Glutamatergic neuron (in vitro differentiated cells): ENCODE measurements around the gene WDR19. TPM values are rescaled to one million over a fixed set of nuclear protein-coding genes. Genes with fewer than 3 reads are reported as not detected.

Source experiments
- DNase-seq: peaks from one replicate; pipeline ENCODE4 v3.0.0; 2022
- H3K27ac Mint-ChIP-seq: one replicate; pipeline ENCODE4 v1.8.0; 2020; ENCODE audit warnings: mild to moderate bottlenecking, mixed read lengths, inconsistent platforms; ENCODE audit not compliant: unreplicated experiment
- H3K27me3 Mint-ChIP-seq: one replicate; pipeline ENCODE4 v1.8.0; 2020; ENCODE audit warnings: mild to moderate bottlenecking, moderate library complexity, mixed read lengths, inconsistent platforms; ENCODE audit not compliant: unreplicated experiment
- H3K36me3 Mint-ChIP-seq: one replicate; pipeline ENCODE4 v1.8.0; 2020; ENCODE audit warnings: mild to moderate bottlenecking, mixed read lengths, inconsistent platforms; ENCODE audit not compliant: unreplicated experiment
- H3K4me1 Mint-ChIP-seq: one replicate; pipeline ENCODE4 v1.8.0; 2020; ENCODE audit warnings: mild to moderate bottlenecking, low read depth, mixed read lengths, inconsistent platforms; ENCODE audit not compliant: unreplicated experiment
- H3K4me3 Mint-ChIP-seq: one replicate; pipeline ENCODE4 v1.8.0; 2020; ENCODE audit warnings: mild to moderate bottlenecking, mixed read lengths, inconsistent platforms; ENCODE audit not compliant: unreplicated experiment
- H3K9me3 Mint-ChIP-seq: one replicate; pipeline ENCODE4 v1.8.0; 2020; ENCODE audit warnings: mild to moderate bottlenecking, moderate library complexity, mixed read lengths, inconsistent platforms; ENCODE audit not compliant: unreplicated experiment
- total RNA-seq: library from RNA; stranded (reverse); fragmentation: NEBNext Ultra II Directional; extraction: Animal tissue kit (Norgen Biotek cat#: 25700); gene quantifications from one replicate; pipeline ENCODE4 v1.2.1, GENCODE V29; 2021; ENCODE audit not compliant: unreplicated experiment
- TF ChIP-seq, protein P1 (sequence below): fragments of 200-600 bp; sonication (generic); IDR thresholded peaks from one replicate; pipeline ENCODE4 v1.5.0; 2021; ENCODE audit not compliant: partially characterized antibody, unreplicated experiment

The WDR19 gene
- total RNA-seq, 1 donor from 2014 or later, result 48.6 TPM

DNA sequence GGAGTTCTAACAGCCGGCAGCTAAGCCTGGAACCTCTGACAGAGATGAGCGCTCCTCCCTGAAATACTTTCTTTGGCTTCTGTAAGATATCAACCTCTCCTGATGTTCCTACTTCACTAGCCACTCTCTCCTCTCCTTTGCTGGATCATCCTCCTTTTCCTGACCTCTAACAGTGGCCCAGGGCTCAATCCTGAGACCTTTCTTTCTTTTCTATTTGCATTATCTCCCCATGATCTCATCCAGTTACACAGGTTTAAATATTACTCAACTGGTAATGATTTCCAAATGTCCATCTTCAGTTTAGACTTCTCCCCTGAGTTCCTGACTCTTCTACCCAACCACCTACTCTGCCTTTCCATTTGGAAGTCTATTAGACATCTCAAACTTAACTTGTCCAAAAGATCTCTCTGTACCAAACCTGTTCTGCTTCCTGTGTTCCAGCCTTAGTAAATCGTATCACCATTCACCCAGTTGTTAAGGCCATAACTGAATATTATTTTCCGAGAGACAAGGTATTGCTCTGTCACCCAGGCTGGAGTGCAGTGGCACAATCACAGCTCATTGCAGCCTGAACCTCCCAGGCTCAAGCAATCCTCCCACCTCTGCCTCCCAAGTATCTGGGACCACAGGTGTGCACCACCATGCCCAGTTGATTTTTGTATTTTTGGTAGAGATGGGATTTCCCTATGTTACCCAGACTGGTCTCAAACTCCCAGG lies 142.7 kb downstream of the WDR19 start:
- DNase-seq, result no peak
- no peak overlapping the region for H3K27ac Mint-ChIP-seq
- H3K4me3 Mint-ChIP-seq, result no peak overlapping the region
- TF ChIP-seq, protein P1, sequence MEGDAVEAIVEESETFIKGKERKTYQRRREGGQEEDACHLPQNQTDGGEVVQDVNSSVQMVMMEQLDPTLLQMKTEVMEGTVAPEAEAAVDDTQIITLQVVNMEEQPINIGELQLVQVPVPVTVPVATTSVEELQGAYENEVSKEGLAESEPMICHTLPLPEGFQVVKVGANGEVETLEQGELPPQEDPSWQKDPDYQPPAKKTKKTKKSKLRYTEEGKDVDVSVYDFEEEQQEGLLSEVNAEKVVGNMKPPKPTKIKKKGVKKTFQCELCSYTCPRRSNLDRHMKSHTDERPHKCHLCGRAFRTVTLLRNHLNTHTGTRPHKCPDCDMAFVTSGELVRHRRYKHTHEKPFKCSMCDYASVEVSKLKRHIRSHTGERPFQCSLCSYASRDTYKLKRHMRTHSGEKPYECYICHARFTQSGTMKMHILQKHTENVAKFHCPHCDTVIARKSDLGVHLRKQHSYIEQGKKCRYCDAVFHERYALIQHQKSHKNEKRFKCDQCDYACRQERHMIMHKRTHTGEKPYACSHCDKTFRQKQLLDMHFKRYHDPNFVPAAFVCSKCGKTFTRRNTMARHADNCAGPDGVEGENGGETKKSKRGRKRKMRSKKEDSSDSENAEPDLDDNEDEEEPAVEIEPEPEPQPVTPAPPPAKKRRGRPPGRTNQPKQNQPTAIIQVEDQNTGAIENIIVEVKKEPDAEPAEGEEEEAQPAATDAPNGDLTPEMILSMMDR, result no peak
- H3K9me3 Mint-ChIP-seq, result no peaks in the 10 kb centered on the region
- H3K4me1 Mint-ChIP-seq, result no peaks in the 10 kb centered on the region
- H3K27me3 Mint-ChIP-seq, result no peaks in the 10 kb centered on the region
- H3K36me3 Mint-ChIP-seq, result no peaks in the 10 kb centered on the region

DNA sequence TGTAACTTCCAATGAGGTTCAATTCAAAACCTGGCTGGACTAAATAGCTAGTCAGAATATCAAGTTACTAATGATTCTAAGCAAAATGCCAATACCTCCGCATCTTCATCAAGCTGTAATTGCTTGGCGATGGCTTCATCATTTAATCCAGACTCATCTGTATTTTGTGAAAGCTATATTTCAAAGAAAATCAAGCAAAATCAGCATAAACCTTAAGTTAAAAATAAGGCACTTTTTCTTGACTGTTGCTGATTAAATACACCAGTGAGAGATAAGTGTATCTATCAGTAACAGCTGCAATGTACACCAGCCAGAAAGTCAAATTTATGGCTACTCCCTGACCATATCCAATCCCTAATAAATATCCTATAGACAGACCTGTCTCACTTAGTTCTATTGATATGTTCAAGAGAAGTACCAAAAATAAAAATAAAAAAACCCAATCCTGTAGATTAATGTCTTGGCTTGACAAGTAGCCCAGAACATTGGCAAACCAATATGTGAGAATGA lies 144.2 kb downstream of the WDR19 start:
- H3K9me3 Mint-ChIP-seq, result no peaks in the 10 kb centered on the region
- H3K27me3 Mint-ChIP-seq, result no peaks in the 10 kb centered on the region
- TF ChIP-seq, protein P1, result no peak
- H3K27ac Mint-ChIP-seq, result no peak overlapping the region
- no peak overlapping the region for H3K4me3 Mint-ChIP-seq
- no peaks in the 10 kb centered on the region for H3K4me1 Mint-ChIP-seq
- DNase-seq, result no peak
- H3K36me3 Mint-ChIP-seq, result no peaks in the 10 kb centered on the region

DNA sequence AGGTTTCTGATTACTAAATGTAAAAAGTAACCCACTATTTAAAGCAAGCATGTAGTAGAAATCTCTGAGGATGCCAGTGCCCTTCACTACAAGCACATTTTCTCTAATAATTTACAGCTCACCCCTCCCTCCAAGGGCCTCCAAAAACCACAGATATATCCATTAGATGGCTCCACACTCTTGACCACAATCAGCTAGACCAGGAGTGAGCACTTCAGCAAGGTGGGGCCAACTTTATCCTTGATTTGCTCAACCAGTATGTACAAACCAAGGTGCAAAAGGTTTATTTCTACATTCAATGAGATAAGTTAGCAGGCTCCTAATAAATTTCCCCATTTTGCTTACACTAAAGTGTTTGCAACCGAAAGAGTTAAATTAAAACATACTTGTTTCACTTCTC lies 148.0 kb downstream of the WDR19 start:
- TF ChIP-seq, protein P1, result no peak
- Mint-ChIP-seq H3K4me3 (no peak overlapping the region), H3K4me1 (no peaks in the 10 kb centered on the region), H3K36me3 (no peaks in the 10 kb centered on the region), H3K27me3 (no peaks in the 10 kb centered on the region), H3K9me3 (no peaks in the 10 kb centered on the region), H3K27ac (no peak overlapping the region)
- DNase-seq, result no peak

DNA sequence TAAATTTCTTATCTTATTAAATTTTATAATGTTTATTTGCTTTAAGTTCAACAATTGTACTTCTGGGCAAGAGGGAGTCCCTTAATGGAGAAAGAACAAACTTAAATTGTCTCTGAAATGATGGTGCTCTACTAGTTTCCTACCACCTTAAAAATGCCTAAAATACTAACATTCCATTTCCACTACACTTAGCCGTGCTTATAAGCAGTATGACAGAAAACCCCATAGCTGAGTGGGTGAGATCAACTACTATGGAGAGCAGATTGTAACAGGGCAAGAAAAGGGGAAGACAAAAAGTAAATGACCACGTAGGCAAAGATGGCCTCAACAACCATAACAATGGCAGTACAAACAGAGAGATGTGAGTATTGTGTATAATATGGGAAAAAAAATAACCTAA lies 148.9 kb downstream of the WDR19 start:
- H3K27me3 Mint-ChIP-seq, result no peaks in the 10 kb centered on the region
- H3K36me3 Mint-ChIP-seq, result no peaks in the 10 kb centered on the region
- no peak overlapping the region for H3K4me3 Mint-ChIP-seq
- no peaks in the 10 kb centered on the region for H3K4me1 Mint-ChIP-seq
- H3K27ac Mint-ChIP-seq, result no peak overlapping the region
- DNase-seq, result no peak
- TF ChIP-seq, protein P1, result no peak
- H3K9me3 Mint-ChIP-seq, result no peaks in the 10 kb centered on the region

Other genes starting within 250 kb of the WDR19 start
- gene TMEM156, start 150.1 kb upstream of the WDR19 start, total RNA-seq, result not detected
- 11.5 TPM for gene KLHL5, start 120.3 kb upstream of the WDR19 start, total RNA-seq
- gene RFC1, start 183.8 kb downstream of the WDR19 start, total RNA-seq, result 27.7 TPM
- not detected for gene KLB, start 224.4 kb downstream of the WDR19 start, total RNA-seq